HG03439 (cell line): Measurements from ENCODE around the gene TULP3.
A peak's percentile ranks its signal among the peaks of the same experiment; 100 is the strongest.

Source experiments
- ATAC-seq: cut with Tn5 transposase; IDR thresholded peaks from one replicate; pipeline ENCODE4 v1.9.1; 2021; ENCODE audit warnings: mild to moderate bottlenecking, moderate library complexity; ENCODE audit not compliant: unreplicated experiment

The TULP3 gene

GRCh38 chr12:2877047-2877952, 13.4 kb upstream of the TULP3 start, which contains the start of the genes FOXM1 and RHNO1:
Gene FOXM1 (minus strand): TSS chr12:2877174. CDS start chr12:2874478, 2,696 bp downstream.
Gene RHNO1 (plus strand): TSS chr12:2877223. CDS start chr12:2885367, 8,144 bp downstream.
- ATAC-seq, result peak; percentile 80

GRCh38 chr12:2877953-2878732, 12.5 kb upstream of the TULP3 start:
- no peak for ATAC-seq

GRCh38 chr12:2879853-2880252, 10.8 kb upstream of the TULP3 start:
- no peak for ATAC-seq

- ATAC-seq, result no peak
These were observed 5.9 kb upstream of the TULP3 start for GRCh38 chr12:2884810-2885209.

GRCh38 chr12:2886768-2887450, 3.8 kb upstream of the TULP3 start:
- no peak for ATAC-seq

GRCh38 chr12:2890001-2890387, 697 bp upstream of the TULP3 start:
- no peak for ATAC-seq

DNA sequence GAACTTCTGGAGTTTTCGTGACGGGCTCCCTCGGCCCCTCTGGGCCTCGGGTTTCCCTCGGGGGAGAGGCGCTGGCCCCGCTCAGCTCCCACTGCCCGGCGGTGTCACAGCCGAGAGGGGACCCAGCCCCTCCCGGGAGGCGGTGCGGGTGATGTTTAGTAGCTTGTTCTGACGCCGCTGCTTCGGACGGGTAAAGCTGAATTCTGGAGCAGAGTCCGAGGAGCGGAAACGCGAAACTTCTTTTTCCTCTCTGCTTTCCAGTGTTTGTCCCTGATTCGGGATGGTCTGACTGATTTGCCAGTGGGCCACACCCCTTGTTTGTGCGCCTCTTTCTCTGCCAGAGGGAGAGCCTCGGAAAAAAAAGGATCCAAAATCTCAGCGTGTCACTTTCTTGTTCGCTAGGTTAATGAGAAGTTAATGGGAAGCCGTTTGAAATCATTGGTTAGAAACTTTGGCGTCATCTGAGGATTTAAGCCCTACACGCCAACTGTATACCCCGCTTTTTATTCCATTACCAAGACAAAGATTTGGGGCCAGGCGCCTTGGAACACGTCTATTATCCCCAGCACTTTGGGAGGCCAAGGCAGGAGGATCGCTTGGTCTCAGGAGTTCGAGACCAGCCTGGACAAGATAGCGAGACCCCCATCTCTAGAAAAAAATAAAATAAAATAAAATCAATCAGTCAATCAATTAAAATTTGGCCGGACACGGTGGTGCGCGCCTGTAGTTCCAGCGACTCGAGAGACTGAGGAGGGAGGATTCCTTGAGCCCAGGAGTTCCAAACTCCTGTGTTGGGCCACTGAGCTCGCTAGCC, 756 bp downstream of the TULP3 start:
- peak; percentile 7 for ATAC-seq

DNA sequence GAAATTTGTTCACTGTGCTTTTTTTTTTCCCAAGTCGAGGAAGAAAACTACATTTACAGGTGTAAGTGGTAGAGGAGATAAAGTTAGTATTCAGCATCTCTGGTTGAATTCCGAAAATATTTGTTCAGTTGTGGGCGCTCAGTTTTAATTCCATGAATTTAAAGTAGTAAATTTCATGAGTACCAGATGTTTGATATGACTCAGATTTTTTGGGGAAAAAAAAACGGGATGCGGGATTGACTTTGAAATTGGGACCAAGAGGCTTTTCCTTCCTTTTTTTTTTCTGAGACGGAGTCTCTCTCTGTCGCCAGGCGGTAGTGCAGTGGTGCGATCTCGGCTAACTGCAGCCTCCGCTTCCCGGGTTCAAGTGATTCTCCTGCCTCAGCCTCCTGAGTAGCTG, 1.6 kb downstream of the TULP3 start:
- no peak for ATAC-seq

GRCh38 chr12:2893007-2893406, 2.3 kb downstream of the TULP3 start:
- no peak for ATAC-seq

- no peak for ATAC-seq
These were observed 4.4 kb downstream of the TULP3 start for GRCh38 chr12:2895051-2895451.

DNA sequence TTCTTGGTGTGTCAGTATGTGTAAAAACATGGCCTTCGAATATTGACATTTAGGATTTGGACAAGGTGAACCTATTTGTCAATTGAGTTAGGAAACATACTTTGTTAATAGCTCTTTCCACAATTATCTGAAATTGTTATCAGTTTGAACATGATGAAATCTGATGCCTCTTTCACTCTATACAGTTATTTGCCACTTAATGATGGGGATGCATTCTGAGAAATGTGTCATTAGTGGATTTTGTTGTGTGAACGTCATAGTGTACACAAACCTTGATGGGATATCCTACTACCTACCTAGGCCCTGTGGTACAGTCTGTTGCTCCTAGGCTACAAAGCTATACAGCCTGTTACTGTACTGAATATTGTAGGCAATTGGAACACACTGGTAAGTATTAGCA, 4.8 kb downstream of the TULP3 start:
- ATAC-seq, result no peak

DNA sequence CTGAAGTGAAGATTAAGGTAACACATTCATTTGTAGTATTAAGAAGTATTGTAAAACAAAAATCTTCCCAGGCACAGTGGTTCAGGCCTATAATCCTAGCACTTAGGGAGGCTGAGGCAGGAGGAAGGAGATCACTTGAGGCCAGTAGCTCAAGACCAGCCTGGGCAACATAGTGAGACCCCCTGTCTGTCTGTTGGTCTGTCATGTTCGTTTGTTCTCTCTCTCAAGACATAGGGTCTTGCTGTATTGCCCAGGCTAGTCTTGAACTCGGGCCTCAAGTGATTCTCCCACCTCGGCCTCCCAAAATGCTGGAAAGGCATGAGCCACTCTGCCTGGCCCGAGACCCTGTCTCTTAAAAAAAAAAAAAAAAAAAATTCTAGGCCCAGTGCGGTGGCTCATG, 6.7 kb downstream of the TULP3 start:
- no peak for ATAC-seq

- no peak for ATAC-seq
These were observed 10.0 kb downstream of the TULP3 start for GRCh38 chr12:2900642-2901041.

DNA sequence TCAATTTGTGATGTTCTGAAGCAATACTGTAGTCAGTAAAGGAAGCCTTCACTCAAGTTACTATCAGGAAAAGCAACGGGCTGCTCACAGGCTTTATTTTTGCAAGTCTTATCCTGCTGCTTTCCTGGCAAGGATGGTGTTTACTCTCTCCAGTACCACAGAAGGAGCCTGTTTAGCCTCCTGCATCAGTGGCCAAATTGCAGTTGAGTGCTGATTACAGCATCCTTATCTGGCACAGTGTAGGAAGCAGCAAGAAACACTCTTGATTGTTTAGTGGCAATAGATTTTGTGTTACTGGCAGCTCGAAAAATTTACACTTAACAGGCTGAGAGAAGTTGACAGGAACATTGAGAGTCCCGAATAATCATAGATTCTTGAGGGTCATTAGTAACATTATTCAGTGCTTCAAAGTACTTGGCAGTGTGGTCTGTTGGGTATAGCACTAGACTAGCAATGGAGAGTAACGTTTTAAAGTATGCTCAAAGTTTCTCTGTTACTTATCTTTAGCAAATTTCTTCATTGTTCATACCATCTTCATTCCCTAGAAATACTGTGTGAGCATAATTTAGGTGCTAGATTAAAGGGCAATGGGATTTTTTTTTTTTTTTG, 11.7 kb downstream of the TULP3 start:
- ATAC-seq, result no peak

- ATAC-seq, result no peak
These were observed 13.6 kb downstream of the TULP3 start for GRCh38 chr12:2904260-2904659.

DNA sequence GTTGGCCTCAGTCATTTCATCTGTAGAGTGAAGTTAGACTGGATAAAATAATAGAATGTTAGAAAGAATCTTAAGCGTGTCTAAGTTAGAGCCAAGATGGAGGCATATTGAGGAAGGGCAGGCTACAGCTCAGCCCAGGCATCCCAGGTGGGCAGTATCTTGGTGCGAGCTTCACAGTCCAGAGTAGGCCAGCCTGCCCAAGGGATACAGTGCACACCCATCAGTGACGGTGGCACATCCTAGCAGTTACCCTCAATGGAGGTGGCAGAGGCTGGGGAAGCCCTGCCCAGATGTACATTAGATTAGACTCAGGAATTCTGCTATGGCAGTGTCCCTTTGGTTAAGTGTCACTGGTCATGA, 21.5 kb downstream of the TULP3 start:
- ATAC-seq, result no peak

- no peak for ATAC-seq
These were observed 28.6 kb downstream of the TULP3 start for GRCh38 chr12:2919249-2919648.

DNA sequence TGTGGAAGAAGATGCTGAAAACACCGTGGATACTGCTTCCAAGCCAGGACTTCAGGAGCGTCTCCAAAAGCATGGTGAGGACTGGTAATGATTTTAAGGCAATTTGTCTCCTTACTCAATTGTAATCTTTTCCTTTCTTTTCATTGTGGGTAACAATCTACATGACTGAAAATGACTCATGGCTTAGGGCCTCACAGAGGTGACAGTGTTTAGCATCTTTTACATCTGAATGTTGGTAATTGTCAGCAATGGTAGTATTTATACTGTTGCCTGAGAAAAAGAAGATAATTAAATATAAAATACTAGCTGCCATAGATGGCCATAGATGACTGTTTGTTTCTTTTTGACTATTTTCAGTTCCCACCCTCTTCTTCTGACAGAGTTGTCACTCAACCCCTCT, 31.6 kb downstream of the TULP3 start:
- no peak for ATAC-seq

GRCh38 chr12:2923057-2923456, 32.4 kb downstream of the TULP3 start:
- ATAC-seq, result no peak

GRCh38 chr12:2924019-2924418, 33.3 kb downstream of the TULP3 start:
- no peak for ATAC-seq
